Right lobe of liver (tissue), 4 donors: ENCODE measurements around the gene ANKRD9.

Experiments used
- CTCF ChIP-seq, 4 donors: fragments of 200-600 bp in 3 of 4; fragments of 450-650 bp in 1 of 4; IDR thresholded peaks; one replicate each; pipeline versions ENCODE4 v1.5.1 to v1.8.0; 2016 to 2022; ENCODE audit warnings: antibody characterized with exemption in 4 of 4, mild to moderate bottlenecking in 2 of 4
- POLR2A ChIP-seq: fragments of 450-650 bp; IDR thresholded peaks from one replicate; pipeline ENCODE4 v1.6.1; 2017; ENCODE audit warnings: antibody characterized with exemption, mild to moderate bottlenecking
- donor health status: DM: no; HTN: no; CAD: no.
- donor health status: DM: no; HTN: no; CAD: no.
- donor health status: DM: no; HTN: yes; CAD: no.

- TF ChIP-seq CTCF (IDR thresholded peaks at IDR 0.05) (no peak), POLR2A (no peak)
Observed at GRCh38 chr14:102508774-102509745, 516 bp downstream of the ANKRD9 start.
